HG02884 (cell line): ENCODE measurements around the gene THAP4.

Experiments
- ATAC-seq: cut with Tn5 transposase; IDR thresholded peaks from one replicate; pipeline ENCODE4 v1.9.1; 2021; ENCODE audit warnings: mild to moderate bottlenecking, moderate library complexity; ENCODE audit not compliant: unreplicated experiment

THAP4 gene, protein sequence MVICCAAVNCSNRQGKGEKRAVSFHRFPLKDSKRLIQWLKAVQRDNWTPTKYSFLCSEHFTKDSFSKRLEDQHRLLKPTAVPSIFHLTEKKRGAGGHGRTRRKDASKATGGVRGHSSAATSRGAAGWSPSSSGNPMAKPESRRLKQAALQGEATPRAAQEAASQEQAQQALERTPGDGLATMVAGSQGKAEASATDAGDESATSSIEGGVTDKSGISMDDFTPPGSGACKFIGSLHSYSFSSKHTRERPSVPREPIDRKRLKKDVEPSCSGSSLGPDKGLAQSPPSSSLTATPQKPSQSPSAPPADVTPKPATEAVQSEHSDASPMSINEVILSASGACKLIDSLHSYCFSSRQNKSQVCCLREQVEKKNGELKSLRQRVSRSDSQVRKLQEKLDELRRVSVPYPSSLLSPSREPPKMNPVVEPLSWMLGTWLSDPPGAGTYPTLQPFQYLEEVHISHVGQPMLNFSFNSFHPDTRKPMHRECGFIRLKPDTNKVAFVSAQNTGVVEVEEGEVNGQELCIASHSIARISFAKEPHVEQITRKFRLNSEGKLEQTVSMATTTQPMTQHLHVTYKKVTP

DNA sequence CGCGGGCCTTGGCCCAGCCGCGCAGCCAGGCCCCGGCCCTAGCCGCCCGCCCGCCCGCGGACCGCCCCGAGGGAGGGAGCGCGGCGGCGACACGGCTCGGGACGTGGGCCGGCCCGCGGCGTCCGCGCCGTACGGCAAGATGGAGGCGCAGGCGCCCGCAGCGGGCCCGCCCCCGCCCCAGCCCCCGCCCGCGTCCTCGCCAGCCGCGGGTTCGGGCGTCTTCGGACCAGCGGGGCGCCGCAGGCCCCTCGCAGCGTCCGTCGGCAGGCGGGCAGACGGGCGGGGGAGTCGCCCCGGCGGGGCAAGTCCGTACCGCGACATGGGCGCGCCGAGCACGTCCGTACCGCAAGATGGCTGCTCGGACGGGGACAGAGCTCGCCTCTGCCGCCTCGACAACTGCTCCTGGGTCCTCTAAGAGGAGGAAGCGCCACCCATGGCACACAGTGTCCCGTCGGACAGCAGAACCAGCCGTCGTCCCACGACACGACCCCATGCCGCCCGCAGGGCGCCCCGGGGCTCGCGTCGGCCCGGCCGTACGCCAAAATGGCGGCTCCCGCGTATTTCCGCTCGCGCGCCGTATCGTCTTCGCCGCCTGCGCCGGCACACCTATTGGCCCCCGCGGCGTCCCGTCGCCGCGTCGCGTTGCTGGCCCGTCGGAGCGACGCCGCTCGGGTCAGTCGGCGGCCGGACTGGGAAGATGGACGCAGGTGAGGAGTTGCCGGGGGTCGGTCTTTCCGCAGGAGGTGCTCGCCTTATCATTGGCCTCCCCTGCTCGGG lies at the start of gene THAP4, which contains the start of gene ATG4B:
TSS of gene THAP4 (minus strand) at position 141 of the 777 bp plus-strand sequence. CDS start 141 bp downstream, outside the sequence.
TSS of gene ATG4B (plus strand) at position 676 of the 777 bp plus-strand sequence. CDS start at position 698, 22 bp downstream.
- peak; percentile 49 for ATAC-seq

DNA sequence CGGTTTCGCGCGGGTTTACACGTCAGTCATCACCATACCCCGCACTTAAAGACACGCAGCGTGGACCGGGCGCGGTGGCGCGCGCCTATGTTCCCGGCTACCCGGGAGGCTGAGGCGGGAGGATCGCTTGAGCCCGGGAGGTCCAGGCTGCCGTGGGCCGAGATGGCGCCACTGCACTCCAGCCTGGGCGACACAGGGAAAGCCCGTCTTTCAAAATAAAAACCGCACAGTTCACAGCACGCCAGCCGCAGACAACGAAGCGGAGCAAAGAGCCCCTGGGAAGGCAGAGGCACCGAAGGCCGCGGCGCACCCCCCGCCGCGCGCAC lies 49.3 kb upstream of the THAP4 start:
- ATAC-seq: no peak

DNA sequence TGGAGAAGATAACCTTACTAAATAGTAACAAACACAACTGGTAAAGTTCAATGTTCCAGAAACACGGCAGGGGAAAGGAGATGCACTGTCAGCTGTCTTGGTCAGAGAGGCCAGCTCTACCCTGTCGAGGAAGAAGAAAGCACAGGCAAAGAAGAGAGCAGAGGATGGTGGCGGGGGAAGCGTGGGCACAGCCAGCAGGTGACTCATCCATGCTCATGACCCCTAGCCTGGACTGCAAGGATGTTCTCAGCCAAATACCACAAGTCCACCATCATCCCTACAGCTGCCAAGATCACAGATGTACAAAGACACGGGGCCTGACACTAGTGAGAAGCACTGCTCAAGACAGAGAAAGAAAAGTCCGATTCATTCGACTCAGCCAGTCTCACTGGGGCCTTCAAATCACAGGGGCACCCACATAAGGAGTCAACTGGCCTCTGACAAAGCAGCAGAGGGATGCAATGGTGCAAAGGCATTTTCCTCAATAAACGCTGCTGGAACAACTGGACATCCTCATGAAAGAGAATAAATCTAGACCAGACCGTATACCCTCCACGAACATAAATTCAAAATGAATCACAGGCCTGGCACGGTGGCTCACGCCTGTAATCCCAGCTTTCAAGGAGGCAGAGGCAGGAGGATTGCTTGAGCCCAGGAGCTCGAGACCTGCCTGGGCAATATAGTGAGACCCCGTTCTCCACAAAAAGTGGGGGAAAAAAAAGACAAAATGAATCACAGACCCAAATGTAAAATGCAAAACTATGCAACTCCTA lies 44.1 kb upstream of the THAP4 start:
- no peak for ATAC-seq

DNA sequence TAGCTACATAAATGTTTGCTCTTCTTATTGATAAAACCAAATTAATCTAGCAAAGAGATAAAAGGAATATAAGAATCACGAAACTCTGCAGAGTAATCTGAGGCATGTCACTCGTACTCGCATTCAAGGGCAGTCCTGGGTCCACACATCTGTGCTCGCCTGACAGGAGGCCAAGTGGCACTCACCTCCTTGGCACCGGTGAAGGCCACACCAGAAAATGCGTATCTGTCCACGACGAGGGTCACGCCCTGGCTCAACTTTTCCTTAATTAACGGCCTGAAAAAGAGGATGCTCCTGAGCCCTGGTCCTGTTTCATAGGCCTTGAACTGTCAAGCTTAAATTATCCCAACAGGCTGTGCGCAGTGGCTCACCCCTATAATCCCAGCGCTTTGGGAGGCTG lies 43.1 kb upstream of the THAP4 start:
- ATAC-seq: no peak

DNA sequence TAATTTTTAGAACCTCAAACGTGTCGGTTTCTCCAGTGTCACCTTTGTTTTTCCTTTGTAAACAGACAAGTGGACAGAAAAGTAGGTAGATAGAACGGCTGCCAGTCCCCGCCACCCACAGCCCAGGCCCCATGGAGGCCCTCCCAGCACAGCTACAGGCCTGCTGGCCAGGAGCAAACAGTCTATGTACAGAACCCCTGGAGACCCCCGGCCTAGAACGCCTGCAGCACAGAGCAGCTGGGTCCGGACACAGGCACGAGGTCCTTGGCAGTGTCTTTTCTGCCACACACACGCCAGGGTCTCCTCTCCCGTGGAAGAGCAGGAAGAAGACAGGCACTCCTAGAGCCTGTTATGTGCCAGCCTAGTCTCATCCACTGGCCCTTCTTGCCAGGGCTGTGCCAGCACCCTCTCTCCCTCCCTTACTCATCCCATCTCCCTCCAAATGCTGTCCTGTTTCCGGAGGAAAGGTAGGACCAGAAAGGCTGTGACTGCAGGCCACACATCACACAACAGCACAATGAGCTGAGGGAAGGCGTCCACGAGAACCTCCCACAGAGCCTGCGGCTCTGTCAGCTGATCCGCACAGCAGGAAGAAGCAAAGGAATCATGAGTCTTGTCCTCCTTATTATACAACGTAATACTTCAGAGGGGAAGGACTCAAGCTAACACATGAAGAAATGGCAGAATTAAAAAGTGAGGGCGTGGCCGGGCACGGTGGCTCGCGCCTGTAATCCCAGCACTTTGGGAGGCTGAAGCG lies 42.0 kb upstream of the THAP4 start:
- ATAC-seq: no peak

DNA sequence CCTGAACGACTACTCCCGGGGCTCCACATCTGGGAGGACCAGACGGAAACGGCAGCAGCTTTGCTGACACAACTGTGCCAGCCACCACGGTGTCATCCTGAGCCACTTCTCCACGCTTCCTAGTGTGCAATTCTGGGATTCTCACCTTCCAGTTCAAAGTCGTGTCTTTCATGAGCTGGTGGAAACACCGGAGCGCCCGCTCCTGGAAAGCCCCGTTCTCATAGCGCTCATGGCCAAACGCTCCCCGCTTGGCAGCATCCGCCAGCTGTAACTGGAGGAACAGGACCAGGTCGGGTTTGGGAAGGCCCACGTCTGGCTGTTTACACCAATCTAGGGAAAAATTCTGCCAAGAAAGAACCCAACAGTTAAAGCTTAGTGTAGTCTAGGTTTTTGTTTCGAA lies 41.3 kb upstream of the THAP4 start:
- ATAC-seq: no peak

DNA sequence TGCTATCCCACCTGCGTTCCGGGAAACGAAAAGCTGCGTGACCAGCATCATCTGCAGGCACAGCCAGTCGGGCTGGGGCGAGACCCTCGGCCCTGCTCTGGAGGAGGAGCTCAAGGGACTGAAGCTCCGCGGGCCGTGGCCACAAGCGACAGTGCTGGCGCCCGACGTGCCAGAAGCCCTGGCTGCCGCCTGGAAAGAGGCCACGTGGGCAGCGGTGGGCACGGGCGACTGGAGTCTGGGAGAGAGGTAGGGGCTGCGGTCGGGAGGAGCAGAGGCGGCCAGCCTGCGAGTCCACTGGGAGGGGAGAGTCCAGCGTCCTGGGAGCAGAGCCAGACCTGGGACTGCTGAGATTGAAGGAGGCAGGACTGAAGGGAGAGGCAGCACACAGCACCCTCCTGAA lies 40.4 kb upstream of the THAP4 start:
- ATAC-seq: no peak

DNA sequence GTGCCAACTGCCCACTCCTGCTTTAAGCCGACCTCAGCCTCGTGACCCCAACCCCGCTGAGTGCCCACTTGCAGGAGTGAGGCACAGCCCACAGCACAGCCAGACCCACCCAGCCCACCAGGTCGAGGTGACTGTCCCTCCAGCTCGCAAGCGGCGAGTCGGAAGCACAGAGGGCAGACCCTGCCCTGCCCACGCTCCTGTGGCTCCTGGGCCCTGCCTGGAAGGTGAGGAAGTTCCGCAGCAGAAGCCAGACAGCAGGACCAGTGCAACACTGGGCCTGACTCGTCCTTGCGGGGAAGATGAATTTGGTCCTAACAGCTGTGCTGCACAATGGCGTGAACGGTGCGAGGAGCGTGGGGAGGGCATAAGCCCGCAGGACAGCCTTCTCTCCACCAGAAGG lies 39.7 kb upstream of the THAP4 start:
- ATAC-seq: no peak

DNA sequence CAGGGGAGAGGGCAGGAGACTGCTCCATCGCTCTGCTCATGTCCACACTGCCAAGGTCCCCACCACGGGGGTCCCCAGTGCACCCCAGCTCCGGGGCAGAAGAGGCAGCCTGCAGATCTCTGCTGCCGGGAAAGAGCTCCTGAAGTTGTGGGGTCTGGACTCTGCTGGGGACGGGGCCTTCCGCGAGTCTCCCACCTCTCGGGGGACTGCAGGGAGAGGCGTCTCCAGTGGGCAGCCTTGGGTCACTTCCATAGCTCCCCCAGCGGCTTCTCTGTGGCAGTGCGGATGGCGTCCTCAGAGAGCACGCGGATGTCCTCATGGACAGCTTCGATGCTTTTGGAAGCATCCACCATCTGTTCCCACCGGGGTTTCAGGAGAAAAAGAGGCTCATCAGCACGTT lies 38.9 kb upstream of the THAP4 start:
- ATAC-seq: no peak

DNA sequence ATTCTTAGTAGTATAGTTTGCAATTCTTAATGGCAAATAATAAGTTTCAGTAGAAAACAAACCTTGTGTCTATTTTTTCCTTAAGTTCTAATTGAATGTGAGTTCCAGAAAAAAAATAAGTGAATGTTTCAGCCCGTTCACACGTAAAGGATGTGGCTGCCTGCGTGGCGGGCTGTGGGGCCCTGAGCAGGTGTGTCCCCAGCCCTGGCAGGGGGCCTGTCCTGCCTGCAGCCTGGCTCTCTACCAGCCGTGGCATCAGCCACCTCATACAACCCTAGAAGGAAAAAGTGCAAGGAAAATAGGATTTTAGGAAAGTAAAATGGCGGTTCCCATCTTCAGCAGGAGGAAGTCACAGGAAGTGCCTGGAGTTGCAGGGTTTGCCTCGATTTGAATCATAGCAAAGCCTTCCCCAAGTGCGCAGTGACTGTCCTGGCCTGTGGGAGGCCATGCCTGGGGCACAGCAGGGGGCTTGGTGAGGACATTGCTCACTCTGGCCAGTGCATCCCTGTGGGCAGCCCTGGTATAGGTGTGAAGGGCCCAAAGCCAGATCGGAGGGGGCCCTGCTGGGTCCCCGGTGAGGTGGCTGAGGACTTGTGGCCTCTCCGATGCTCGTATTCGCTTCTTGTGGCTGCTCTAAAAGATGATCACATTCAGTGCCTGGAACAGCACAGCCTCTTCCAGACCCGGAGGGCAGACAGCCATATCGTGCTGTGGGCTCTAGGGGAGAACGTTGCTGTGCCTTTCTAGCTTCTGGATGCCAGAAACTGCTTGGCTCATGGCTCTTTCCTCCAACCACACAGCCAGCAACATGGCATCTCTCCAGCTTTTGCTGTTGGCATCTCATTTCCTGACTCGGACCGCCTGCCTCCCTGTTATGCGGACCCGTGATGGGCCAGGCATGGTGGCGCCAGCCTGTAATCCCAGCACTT lies 37.1 kb upstream of the THAP4 start:
- ATAC-seq: no peak

DNA sequence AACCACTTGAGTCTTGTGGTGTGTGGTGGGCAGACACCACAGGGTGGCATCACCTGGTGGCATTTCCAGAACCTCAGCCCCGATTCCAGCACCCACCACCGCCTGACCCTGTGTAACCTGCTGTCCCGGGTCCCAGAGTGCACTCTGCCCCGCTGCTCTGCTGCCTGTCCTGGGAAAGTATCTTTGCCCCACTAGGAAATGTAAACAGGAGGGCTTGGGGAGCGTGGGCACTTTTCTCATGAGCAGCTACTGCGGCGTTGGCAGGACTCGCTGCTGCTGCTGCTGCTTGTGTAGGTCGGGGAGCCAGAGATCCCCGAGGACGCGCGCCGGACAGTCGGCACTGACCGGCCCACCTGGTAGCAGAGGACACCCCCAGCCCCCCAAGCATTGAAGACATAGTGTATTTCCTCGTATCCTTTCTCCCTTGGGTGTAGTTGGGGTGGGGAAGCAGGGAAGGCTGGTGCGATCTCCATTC lies 36.3 kb upstream of the THAP4 start:
- ATAC-seq: no peak

DNA sequence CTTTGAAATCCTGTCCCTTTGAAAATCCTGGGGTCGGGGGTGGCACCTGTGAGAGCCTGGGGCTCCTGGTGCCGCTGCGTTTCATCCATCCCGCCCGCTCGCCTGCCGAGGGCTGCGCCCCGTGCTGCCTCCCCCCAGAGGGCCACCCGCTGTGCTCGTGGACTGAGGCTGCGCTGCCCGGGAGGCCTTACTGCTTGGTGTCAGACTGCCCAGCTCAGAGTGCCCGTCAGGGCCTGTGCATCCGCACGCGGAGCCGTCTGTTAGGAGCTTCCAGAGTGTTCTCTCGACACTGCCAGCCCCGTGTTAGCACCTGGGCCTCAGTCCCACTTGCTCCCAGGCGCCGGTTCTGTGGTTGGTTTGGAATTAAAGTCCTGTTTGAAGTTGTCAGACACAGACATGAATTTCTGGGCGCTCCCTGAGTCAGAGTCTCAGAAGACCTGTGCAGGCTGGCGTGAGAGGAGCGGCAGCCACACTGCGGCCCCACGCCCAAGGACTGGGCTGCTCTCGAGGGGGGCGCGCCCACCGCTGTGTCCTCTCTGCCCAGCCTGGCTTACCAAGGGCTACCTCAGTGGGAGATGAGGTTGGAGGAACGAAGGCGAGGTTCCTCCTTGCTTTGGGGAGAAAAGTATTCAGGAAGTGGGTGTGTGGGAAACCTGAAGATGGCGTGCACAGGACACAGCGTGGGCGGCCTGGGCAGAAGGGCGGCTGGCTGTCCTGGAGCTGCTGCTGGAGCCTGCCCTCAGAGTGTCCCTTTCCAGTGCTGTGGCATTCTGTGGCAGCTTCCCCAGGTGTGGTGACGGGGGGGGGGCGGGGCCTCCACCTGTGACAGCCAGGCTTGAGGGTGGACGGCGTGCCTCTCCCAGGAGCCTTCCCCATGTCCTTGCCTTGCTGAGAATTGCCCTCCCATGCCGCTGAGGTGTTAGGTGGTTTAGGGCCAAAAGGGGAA lies 35.6 kb upstream of the THAP4 start:
- ATAC-seq: no peak

DNA sequence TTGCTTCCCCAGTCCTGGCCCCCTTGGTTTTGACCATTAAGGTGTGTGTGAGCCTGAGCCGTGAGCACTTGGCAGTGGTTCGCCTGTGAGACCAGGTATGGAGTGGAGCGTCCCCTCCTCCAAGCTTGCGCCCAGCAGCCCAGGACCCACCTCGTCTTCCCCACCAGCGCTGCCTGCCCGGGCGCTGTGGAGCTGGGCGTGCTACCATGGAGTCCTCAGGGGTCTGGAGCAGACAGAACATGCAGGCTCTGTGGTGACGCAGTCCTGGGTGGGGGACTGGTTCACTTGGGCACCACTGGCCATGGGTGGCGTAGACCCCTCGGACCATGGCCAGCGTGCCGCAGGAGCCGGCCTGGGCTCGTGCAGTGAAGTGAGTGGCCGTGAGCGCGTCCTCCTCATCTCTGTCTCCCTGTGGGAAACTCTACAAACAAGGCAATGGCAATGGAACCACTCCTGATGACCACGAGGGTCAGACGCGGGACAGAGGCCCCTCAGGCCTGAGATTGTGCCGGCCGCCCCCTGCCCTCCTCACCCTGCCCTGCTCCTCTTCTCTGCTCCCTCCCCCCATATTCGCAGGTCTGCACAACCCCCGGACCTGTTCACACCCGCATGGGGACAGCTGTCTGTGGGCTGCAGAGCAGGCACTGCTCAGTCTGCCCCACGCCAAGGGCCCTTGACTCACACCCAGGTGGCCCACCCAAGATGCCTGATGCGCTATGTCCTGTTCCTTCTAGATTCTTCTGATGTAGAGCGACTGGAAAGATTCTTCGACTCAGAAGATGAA lies 34.7 kb upstream of the THAP4 start:
- ATAC-seq: no peak

DNA sequence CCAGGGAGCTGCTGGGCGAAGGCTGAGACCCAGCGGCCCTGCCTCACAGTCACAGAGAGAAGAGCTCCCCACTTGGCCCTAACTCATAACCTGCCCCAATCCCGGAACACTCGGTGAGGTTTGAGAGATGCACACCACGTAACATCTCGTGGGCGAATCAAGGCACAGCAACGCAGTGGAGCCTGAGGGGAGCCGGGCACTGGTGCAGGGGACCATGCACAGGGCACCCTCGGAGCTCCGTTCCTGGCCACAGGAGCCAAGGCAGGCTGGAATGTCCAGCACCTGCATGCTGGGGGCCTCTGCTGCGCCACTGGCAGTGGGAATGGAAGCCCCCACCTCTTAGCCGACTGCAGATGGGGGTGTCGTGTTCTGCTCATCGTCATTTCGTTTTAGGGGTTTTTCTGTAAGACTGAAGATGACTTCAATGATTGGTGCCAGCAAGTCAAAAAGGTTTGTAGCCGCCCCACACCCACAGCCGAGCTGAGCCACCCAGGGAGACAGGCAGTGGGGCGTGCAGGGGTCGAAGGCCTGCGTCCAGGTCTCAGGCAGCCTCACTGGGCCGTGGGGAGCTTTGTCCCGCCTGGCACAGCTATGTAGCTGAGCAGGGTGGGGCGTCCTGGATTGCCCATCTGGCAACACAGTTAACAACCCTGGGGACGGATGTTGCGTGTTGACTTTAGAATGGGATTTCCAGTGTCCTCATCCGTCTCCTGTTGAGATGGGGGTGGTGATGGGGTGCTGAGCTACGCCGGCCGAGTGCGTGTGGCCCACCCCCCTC lies 33.6 kb upstream of the THAP4 start:
- ATAC-seq: no peak

DNA sequence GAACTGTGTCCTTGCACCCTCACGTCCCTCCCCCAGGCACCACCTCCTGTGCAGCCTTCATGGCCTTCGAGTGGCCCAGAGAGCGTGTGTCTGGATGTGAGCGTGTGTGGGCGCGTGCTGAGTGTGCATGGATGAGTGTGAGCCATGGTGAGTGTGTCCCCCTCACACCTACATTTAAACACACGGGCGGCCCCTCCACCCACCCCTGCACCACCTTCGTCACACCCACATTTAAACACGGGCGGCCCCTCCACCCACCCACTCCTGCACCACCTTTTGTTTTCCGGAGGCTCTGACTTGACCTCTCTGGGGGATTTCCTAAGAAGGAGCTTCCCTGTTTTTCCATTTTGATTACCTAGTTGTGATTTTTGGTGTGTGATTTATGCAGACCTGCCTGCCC lies 31.9 kb upstream of the THAP4 start:
- ATAC-seq: no peak

DNA sequence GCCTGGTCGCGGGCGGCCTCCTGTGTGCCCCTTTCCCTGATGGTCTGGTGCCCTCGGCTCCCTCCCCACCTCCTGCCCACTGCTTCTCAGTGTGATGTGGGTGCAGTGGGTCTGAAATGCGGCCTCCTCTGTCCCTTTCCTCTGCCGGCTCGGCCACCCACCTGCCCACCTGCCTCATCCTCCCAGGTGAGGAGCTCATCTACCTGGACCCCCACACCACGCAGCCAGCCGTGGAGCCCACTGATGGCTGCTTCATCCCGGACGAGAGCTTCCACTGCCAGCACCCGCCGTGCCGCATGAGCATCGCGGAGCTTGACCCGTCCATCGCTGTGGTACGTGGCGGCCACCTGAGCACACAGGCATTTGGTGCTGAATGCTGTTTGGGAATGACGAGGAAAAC lies 31.4 kb upstream of the THAP4 start:
- ATAC-seq: no peak
